Ovary (tissue), 3 donors: ENCODE results near the gene TMEM63C.

Experiments used
- POLR2A ChIP-seq: fragments of 450-650 bp; IDR thresholded peaks from one replicate; pipeline ENCODE4 v1.6.1; 2017; ENCODE audit warnings: antibody characterized with exemption, mild to moderate bottlenecking, moderate library complexity
- TF ChIP-seq, protein P1 (sequence below), 3 donors: fragments of 450-650 bp in 2 of 3; fragments of 200-600 bp in 1 of 3; IDR thresholded peaks; one replicate each; pipeline versions ENCODE4 v1.5.1 to v1.8.0; 2016 to 2022; ENCODE audit warnings: antibody characterized with exemption in 3 of 3, mild to moderate bottlenecking in 1 of 3
- donor health status: DM: no; HTN: no; CAD: no.

DNA sequence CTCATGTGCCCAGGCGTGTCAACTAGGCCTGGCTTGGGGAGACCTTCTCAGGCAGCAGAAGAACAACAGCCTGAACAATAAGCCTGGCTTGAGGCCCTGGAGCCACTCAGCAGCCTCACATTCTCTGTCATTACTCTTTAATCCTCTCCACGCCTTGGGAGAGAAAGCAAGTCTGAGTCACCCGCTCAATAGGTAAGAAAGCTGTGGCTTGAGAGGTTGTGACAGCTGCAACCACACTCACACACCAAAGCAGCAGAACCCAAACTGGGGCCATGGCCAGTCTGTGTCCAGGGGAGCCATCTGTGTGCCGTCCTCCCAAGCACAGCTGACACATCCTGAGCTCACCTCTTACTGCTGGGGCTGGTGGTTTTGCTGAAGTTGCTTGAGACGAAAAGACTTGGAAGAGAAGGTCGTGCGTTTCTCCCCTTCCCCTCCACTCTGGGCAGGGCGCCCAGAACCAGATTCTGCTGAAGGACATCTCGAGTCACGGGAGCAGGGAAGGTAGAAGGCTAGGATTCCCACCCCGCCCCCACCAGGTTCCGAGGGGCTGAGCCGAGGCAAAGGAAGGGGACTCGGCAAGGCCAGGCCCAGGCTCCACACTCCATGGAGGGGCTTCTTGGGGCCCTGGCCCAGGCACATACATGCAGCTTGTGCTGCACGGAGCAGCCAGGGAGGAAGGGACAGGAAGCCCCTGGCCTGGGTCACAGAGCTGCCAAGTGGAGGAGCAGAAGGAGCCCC is 5.5 kb downstream of the TMEM63C start:
- TF ChIP-seq, protein P1, sequence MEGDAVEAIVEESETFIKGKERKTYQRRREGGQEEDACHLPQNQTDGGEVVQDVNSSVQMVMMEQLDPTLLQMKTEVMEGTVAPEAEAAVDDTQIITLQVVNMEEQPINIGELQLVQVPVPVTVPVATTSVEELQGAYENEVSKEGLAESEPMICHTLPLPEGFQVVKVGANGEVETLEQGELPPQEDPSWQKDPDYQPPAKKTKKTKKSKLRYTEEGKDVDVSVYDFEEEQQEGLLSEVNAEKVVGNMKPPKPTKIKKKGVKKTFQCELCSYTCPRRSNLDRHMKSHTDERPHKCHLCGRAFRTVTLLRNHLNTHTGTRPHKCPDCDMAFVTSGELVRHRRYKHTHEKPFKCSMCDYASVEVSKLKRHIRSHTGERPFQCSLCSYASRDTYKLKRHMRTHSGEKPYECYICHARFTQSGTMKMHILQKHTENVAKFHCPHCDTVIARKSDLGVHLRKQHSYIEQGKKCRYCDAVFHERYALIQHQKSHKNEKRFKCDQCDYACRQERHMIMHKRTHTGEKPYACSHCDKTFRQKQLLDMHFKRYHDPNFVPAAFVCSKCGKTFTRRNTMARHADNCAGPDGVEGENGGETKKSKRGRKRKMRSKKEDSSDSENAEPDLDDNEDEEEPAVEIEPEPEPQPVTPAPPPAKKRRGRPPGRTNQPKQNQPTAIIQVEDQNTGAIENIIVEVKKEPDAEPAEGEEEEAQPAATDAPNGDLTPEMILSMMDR (IDR thresholded peaks at IDR 0.05), result no peak
- TF ChIP-seq POLR2A, result no peak
